ENCODE data around the gene BANF2.

BANF2 gene

DNA sequence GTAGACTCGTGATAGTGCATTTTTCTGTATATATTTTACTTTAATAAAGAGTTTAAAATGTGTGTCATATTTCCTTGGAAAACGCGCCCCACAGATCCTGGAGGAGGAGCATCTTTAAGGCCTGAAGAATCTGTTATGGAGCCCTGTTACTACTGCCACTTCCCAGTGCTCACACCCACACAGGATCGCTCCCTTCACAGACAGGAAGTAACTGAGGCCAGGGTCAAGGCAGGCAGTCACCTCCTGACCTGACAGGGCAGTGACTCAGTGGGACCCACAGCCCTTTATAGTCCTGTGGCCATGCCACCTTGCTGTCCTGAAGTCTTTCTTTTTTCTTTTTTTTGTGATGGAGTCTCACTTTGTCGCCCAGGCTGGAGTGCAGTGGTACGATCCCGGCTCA lies 26.7 kb upstream of the BANF2 start:
- TF ChIP-seq, protein P1, sequence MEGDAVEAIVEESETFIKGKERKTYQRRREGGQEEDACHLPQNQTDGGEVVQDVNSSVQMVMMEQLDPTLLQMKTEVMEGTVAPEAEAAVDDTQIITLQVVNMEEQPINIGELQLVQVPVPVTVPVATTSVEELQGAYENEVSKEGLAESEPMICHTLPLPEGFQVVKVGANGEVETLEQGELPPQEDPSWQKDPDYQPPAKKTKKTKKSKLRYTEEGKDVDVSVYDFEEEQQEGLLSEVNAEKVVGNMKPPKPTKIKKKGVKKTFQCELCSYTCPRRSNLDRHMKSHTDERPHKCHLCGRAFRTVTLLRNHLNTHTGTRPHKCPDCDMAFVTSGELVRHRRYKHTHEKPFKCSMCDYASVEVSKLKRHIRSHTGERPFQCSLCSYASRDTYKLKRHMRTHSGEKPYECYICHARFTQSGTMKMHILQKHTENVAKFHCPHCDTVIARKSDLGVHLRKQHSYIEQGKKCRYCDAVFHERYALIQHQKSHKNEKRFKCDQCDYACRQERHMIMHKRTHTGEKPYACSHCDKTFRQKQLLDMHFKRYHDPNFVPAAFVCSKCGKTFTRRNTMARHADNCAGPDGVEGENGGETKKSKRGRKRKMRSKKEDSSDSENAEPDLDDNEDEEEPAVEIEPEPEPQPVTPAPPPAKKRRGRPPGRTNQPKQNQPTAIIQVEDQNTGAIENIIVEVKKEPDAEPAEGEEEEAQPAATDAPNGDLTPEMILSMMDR (conservative IDR thresholded peaks at IDR 0.05; ENCODE audit: low read length): no peak
- DNase-seq (ENCODE audit: low read depth): no peak
- no peak overlapping the region for H3K4me3 ChIP-seq (ENCODE audit: low read length)

DNA sequence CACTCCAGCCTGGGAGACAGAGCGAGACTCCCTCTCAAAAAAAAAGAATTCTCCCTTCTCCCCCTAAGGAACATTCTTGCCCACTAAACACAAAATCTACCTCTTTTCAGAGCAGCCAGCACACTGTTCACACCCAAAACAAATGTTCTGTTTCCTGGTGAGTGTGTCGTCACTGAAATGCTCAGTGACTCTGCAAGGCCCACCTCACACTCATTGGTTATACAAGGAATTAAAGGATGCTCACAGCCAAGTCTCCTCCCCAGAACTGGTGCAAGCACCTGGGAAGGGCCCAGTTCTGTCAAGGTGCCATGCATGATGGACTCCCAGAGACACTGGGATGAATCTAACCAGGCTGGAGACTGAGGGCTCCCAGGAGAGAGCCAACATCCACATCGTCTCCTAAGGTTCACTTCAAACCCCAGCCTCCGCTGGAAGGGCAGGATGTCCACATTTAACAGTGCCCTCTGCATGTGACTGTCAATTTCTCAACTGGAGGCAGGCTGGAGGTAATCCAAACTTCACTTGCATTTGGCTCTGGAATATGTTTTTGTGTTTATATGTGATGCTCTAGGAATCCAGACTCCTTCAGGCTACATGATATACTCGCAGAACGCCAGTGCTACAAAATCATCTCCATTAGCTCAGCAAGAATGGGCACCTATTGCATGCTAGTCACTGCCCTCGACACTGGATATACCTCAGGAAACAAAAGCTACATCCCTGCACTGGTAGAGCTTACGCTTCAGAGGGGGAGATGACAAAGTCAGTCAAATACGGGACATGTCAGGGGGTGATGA lies 24.8 kb upstream of the BANF2 start:
- no peak overlapping the region for H3K4me3 ChIP-seq (ENCODE audit: low read length)
- TF ChIP-seq, protein P1 (conservative IDR thresholded peaks at IDR 0.05; ENCODE audit: low read length): no peak
- DNase-seq (ENCODE audit: low read depth): peak; percentile 65

DNA sequence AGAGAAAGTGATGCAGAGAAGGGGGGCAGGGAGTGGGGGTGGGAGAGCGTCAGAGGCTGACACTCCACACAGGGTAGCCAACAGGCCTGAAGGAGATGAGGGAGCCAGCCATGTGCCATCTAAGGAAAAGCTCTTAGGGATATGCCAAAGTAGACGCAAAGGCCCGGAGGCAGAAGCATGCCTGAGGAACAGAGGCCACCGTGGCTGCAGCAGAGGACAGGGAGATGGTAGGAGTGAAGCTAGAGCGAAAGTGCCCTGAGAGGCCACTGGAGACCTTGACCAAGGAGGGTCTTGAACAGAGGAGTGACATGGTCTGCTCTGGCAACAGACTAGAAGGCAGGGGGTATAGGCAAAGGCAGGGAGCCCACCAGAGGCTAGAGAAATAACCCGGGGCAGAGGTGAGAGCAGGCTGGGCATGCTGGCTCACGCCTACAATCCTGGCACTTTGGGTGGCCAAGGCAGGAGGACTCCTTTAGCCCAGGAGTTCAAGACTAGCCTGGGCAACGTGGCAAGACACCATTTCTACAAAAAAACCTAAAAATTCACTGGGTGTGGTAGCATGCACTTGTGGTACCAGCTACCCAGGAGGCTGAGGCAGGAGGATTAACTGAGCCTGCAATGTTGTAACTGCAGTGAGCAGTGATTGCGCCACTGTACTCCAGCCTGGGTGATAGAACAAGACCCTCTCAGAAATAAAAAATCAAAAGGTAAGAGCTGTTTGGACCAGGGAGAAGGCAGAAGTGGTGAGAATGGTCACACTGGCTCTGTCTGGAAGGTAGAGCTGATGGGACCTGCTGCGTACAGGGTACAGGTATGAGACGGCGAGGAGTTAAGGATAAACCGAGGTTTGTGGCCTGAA lies 24.0 kb upstream of the BANF2 start:
- no peak overlapping the region for H3K4me3 ChIP-seq (ENCODE audit: low read length)

DNA sequence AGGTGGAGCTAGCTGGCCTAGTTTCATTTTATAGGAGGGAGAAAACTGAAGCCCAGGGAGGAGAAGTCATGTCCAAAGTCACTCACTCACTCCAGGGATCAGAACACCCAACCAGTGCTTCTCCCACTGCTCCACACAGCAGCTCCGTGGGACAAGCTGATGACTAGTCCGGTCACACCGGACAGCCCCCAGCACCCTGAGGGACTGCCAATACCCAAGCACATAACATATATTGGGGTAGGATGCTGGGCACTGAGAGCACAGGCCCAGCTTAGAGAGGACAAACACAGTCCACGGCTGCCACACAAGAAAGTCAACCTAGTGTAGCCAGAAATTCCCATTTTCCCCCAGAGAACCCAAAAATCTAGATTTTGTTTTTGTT lies 23.4 kb upstream of the BANF2 start:
- DNase-seq (ENCODE audit: low read depth): no peak
- TF ChIP-seq, protein P1 (conservative IDR thresholded peaks at IDR 0.05; ENCODE audit: low read length): no peak
- no peak overlapping the region for H3K4me3 ChIP-seq (ENCODE audit: low read length)

More for the DNA sequence above, 24.0 kb upstream of the BANF2 start:
- TF ChIP-seq, protein P1 (conservative IDR thresholded peaks at IDR 0.05; ENCODE audit: low read length): no peak
- DNase-seq (ENCODE audit: low read depth): no peak

DNA sequence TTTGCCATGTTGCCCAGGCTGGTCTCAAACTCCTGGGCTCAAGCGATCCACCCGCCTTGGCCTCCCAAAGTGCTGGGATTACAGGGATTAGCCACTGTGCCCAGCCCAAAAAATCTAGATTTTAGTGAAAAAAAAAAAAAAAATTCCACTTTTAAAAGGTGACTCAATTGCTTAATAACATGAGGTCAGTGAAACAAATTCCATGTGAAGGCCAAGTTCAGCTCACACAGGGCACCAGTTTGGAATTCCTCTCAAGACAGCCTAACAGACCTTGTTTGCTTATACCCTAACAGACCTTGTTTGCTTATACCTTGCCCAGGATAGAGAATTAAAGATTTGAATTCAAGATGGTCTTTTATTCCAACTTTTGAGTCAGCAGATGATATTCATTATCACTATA lies 22.8 kb upstream of the BANF2 start:
- no peak overlapping the region for H3K4me3 ChIP-seq (ENCODE audit: low read length)
- peak; percentile 62 for DNase-seq (ENCODE audit: low read depth)
- TF ChIP-seq, protein P1 (conservative IDR thresholded peaks at IDR 0.05; ENCODE audit: low read length): no peak

DNA sequence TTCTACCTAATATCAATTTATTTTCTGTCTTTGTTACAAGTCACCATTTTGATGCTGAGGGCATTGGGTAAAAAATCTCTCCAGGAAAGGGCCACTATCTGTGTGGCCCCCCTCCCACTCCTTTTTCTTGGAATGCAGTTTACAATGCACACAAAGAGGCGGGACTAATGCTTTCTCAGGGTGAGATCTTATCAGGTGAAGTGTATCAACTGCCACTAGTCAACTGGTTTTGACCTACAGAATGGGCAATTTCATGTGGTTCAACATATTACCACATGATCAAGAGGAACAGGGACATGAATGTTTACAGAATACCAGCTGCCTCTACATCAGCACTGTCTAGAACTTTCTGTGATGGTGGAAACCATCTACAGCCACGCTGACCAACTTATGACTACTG lies 21.5 kb upstream of the BANF2 start:
- no peak overlapping the region for H3K4me3 ChIP-seq (ENCODE audit: low read length)
- no peak for DNase-seq (ENCODE audit: low read depth)
- TF ChIP-seq, protein P1 (conservative IDR thresholded peaks at IDR 0.05; ENCODE audit: low read length): no peak

Measured in AG10803 (cell line).